ENCODE data around the gene AKAP13. TPM values are rescaled to one million over a fixed set of nuclear protein-coding genes. Genes with fewer than 3 reads are reported as not detected.

AKAP13 gene
- total and polyA plus RNA-seq, 2 of the 13 experiments (the other 11 are each of a cell fraction or from before 2014, with no cell fraction given): 6.7 to 27.1 TPM

- Histone ChIP-seq H3K27me3 (ENCODE audit: control insufficient read depth in 1 of 2, insufficient read depth in 2 of 2, low read length in 2 of 2) (no peaks in the 10 kb centered on the region), H4K20me1 (ENCODE audit: insufficient read depth, low read length) (no peaks in the 10 kb centered on the region), H3K79me2 (ENCODE audit: insufficient read depth, low read length) (no peaks in the 10 kb centered on the region), H3K4me1 (ENCODE audit: insufficient read depth, low read length) (peaks cover 45% of the 10 kb centered on the region), H3K4me3 (replicated peaks in 1 of 3; ENCODE audit: insufficient read depth in 1 of 3, low read depth in 2 of 3, low read length in 3 of 3) (no peak overlapping the region), H3K9ac (ENCODE audit: insufficient read depth, low read depth, low read length) (no peak overlapping the region), H3K27ac (ENCODE audit: extremely low read length, insufficient read depth, low read length) (no peak overlapping the region), H3K36me3 (replicated peaks in 1 of 2; ENCODE audit: control insufficient read depth in 1 of 2, insufficient read depth in 2 of 2, low read length in 2 of 2) (no peaks in the 10 kb centered on the region), H3K9me3 (ENCODE audit: low read length) (no peaks in the 10 kb centered on the region), H3K4me2 (ENCODE audit: low read depth, low read length) (no peak overlapping the region), H2AFZ (ENCODE audit: low read length) (no peak overlapping the region)
- TF ChIP-seq ZSCAN31 (CRISPR knock-in tag; IDR thresholded peaks at IDR 0.05; ENCODE audit: low read depth): no peak
- TF ChIP-seq NONO (IDR thresholded peaks at IDR 0.05): no peak
- no peak for TF ChIP-seq NONO (CRISPR knock-in tag; conservative IDR thresholded peaks at IDR 0.05)
- no peak for TF ChIP-seq KDM4B (CRISPR knock-in tag; IDR thresholded peaks at IDR 0.05)
- TF ChIP-seq MEF2D (CRISPR knock-in tag; IDR thresholded peaks at IDR 0.05): no peak
- TF ChIP-seq, protein P1, sequence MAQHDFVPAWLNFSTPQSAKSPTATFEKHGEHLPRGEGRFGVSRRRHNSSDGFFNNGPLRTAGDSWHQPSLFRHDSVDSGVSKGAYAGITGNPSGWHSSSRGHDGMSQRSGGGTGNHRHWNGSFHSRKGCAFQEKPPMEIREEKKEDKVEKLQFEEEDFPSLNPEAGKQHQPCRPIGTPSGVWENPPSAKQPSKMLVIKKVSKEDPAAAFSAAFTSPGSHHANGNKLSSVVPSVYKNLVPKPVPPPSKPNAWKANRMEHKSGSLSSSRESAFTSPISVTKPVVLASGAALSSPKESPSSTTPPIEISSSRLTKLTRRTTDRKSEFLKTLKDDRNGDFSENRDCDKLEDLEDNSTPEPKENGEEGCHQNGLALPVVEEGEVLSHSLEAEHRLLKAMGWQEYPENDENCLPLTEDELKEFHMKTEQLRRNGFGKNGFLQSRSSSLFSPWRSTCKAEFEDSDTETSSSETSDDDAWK (CRISPR knock-in tag; IDR thresholded peaks at IDR 0.05): no peak
- TF ChIP-seq NCOA2 (CRISPR knock-in tag; IDR thresholded peaks at IDR 0.05): no peak
- TF ChIP-seq ZNF292 (CRISPR knock-in tag; IDR thresholded peaks at IDR 0.05; ENCODE audit: borderline replicate concordance, low read depth): no peak
- TF ChIP-seq CENPX (CRISPR knock-in tag; IDR thresholded peaks at IDR 0.05): no peak
- TF ChIP-seq PITX1 (CRISPR knock-in tag; IDR thresholded peaks at IDR 0.05): no peak
- no peak for TF ChIP-seq GPN1 (CRISPR knock-in tag; IDR thresholded peaks at IDR 0.05; ENCODE audit: borderline replicate concordance)
- no peak for TF ChIP-seq ADNP (CRISPR knock-in tag; IDR thresholded peaks at IDR 0.05)
- TF ChIP-seq TARDBP (CRISPR knock-in tag; IDR thresholded peaks at IDR 0.05): no peak
- no peak for TF ChIP-seq THAP7 (CRISPR knock-in tag; IDR thresholded peaks at IDR 0.05)
- TF ChIP-seq, protein P2, sequence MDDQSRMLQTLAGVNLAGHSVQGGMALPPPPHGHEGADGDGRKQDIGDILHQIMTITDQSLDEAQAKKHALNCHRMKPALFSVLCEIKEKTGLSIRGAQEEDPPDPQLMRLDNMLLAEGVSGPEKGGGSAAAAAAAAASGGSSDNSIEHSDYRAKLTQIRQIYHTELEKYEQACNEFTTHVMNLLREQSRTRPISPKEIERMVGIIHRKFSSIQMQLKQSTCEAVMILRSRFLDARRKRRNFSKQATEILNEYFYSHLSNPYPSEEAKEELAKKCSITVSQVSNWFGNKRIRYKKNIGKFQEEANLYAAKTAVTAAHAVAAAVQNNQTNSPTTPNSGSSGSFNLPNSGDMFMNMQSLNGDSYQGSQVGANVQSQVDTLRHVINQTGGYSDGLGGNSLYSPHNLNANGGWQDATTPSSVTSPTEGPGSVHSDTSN (CRISPR knock-in tag; IDR thresholded peaks at IDR 0.05; ENCODE audit: borderline replicate concordance): no peak
- no peak for TF ChIP-seq KDM2A (CRISPR knock-in tag; IDR thresholded peaks at IDR 0.05; ENCODE audit: borderline replicate concordance, low read depth)
- TF ChIP-seq, protein P3, sequence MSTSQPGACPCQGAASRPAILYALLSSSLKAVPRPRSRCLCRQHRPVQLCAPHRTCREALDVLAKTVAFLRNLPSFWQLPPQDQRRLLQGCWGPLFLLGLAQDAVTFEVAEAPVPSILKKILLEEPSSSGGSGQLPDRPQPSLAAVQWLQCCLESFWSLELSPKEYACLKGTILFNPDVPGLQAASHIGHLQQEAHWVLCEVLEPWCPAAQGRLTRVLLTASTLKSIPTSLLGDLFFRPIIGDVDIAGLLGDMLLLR (CRISPR knock-in tag; IDR thresholded peaks at IDR 0.05): no peak
- TF ChIP-seq SETDB1 (CRISPR knock-in tag; IDR thresholded peaks at IDR 0.05; ENCODE audit: borderline replicate concordance): no peak
- TF ChIP-seq, protein P4, sequence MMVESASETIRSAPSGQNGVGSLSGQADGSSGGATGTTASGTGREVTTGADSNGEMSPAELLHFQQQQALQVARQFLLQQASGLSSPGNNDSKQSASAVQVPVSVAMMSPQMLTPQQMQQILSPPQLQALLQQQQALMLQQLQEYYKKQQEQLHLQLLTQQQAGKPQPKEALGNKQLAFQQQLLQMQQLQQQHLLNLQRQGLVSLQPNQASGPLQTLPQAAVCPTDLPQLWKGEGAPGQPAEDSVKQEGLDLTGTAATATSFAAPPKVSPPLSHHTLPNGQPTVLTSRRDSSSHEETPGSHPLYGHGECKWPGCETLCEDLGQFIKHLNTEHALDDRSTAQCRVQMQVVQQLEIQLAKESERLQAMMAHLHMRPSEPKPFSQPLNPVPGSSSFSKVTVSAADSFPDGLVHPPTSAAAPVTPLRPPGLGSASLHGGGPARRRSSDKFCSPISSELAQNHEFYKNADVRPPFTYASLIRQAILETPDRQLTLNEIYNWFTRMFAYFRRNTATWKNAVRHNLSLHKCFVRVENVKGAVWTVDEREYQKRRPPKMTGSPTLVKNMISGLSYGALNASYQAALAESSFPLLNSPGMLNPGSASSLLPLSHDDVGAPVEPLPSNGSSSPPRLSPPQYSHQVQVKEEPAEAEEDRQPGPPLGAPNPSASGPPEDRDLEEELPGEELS (CRISPR knock-in tag; IDR thresholded peaks at IDR 0.05): no peak
- TF ChIP-seq KDM5A (IDR thresholded peaks at IDR 0.05; ENCODE audit: borderline replicate concordance, low read length): no peak
- WGBS (ENCODE audit: low lambda C conversion rate): 26% methylated on average over 3 of the region's 3 CpGs
- intact Hi-C loops (cut with micrococcal nuclease; ENCODE audit: unreplicated experiment): no loop called here
- FAIRE-seq: no peak
- POLR2A ChIA-PET: no interaction called here
- BruUV-seq (replicated peaks): no TSS peak
- DNase-seq (ENCODE audit: low spot score): no peak
- CTCF ChIA-PET (ENCODE audit: low intra/inter-chr PET ratio, low total read pairs): no interaction called here
- in situ Hi-C loops (cut with HindIII; ENCODE audit: extremely low pct_ligation_motif_present, low pct_unique_long_range_greater_than_20kb): no loop called here
- ATAC-seq: no peak
These were observed 30.0 kb upstream of the AKAP13 start for GRCh38 chr15:85350395-85350794.
